Mesendoderm (in vitro differentiated cells): ENCODE data around the gene ABCD1.

Experiments used
- DNase-seq: peaks from one replicate; pipeline ENCODE4 v3.0.0; 2013
- H2AK5ac ChIP-seq: 2 replicates; pipeline ENCODE4 v1.6.1; 2013; ENCODE audit warnings: low read length, inconsistent platforms
- H2BK120ac ChIP-seq: 2 replicates; pipeline ENCODE4 v1.6.1; 2013; ENCODE audit warnings: low read depth, mild to moderate bottlenecking, low read length, moderate library complexity, mixed read lengths
- H2BK15ac ChIP-seq: replicated peaks from 2 replicates; pipeline ENCODE4 v1.6.1; 2013; ENCODE audit warnings: low read depth, mild to moderate bottlenecking, moderate library complexity
- H2BK5ac ChIP-seq: 2 replicates; pipeline ENCODE4 v1.6.1; 2013; ENCODE audit warnings: low read length, inconsistent platforms
- H3K18ac ChIP-seq: 2 replicates; pipeline ENCODE4 v1.6.1; 2013; ENCODE audit warnings: mild to moderate bottlenecking, low read length, mixed read lengths
- H3K23ac ChIP-seq: one replicate; pipeline ENCODE4 v1.6.1; 2013; ENCODE audit warnings: low read length
- H3K27ac ChIP-seq: 2 replicates; pipeline ENCODE4 v1.5.1; 2013; ENCODE audit warnings: low read depth, mild to moderate bottlenecking, inconsistent platforms, low read length, moderate library complexity
- H3K27me3 ChIP-seq: 2 replicates; pipeline ENCODE4 v1.6.1; 2013; ENCODE audit warnings: low read length, control low read depth, mild to moderate bottlenecking, inconsistent platforms; ENCODE audit not compliant: insufficient read depth, poor library complexity
- H3K36me3 ChIP-seq: 2 replicates; pipeline ENCODE4 v1.6.1; 2013; ENCODE audit warnings: low read length, inconsistent platforms; ENCODE audit not compliant: control insufficient read depth, insufficient read depth
- H3K4ac ChIP-seq: one replicate; pipeline ENCODE4 v1.6.1; 2013; ENCODE audit warnings: low read depth, mild to moderate bottlenecking, low read length, moderate library complexity
- H3K4me1 ChIP-seq: 2 replicates; pipeline ENCODE4 v1.6.1; 2013; ENCODE audit warnings: low read depth, low read length, inconsistent platforms; ENCODE audit not compliant: control insufficient read depth
- H3K4me2 ChIP-seq: 2 replicates; pipeline ENCODE4 v1.6.1; 2013; ENCODE audit warnings: low read length
- H3K4me3 ChIP-seq: 2 replicates; pipeline ENCODE4 v1.5.1; 2013; ENCODE audit warnings: mild to moderate bottlenecking, low read length
- H3K56ac ChIP-seq: one replicate; pipeline ENCODE4 v1.6.1; 2013; ENCODE audit warnings: low read length
- H3K79me1 ChIP-seq: 2 replicates; pipeline ENCODE4 v1.6.1; 2013; ENCODE audit warnings: low read length, inconsistent platforms
- H3K79me2 ChIP-seq: 2 replicates; pipeline ENCODE4 v1.6.1; 2013; ENCODE audit warnings: mild to moderate bottlenecking, low read length; ENCODE audit not compliant: control insufficient read depth, insufficient read depth
- H3K9ac ChIP-seq: 2 replicates; pipeline ENCODE4 v1.6.1; 2013; ENCODE audit warnings: low read length, inconsistent platforms
- H4K5ac ChIP-seq: one replicate; pipeline ENCODE4 v1.6.1; 2013; ENCODE audit warnings: low read length
- H4K8ac ChIP-seq: one replicate; pipeline ENCODE4 v1.6.1; 2013; ENCODE audit warnings: low read depth, mild to moderate bottlenecking, control low read depth, low read length, moderate library complexity
- WGBS: extraction: QIAGEN DNeasy Blood & Tissue Kit; methylation state at CpG from one replicate; pipeline ENCODE4 v1.1.7; 2013; ENCODE audit warnings: low lambda C conversion rate, missing lambda C conversion rate; ENCODE audit not compliant: insufficient coverage; ENCODE audit errors: extremely low coverage; 5-methylcytosine and 5-hydroxymethylcytosine counted together

The ABCD1 gene

DNA sequence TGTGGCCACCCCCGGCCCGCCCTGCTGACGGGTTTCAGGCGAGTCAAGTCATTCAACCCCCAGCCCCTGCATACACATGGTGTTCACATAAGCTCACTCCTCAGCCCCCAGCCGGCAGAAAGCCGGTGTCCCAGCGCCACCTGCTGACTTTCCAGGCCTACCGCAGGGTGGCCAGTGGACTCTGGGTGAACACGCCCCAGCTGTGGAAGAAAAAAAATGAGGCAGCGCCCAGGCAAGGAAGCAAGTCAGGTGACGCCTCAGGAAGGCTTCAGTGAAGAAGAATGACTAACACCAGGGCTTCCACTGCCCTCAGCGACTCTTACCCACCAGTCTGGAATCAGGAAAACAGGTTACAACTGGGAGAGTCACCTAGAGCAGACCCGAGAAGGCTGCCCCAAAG is 16.2 kb upstream of the ABCD1 start:
- H4K5ac ChIP-seq = no peak overlapping the region
- no CpG with 5 or more reads among the region's 13 CpGs for WGBS
- peak; percentile 83 for DNase-seq

DNA sequence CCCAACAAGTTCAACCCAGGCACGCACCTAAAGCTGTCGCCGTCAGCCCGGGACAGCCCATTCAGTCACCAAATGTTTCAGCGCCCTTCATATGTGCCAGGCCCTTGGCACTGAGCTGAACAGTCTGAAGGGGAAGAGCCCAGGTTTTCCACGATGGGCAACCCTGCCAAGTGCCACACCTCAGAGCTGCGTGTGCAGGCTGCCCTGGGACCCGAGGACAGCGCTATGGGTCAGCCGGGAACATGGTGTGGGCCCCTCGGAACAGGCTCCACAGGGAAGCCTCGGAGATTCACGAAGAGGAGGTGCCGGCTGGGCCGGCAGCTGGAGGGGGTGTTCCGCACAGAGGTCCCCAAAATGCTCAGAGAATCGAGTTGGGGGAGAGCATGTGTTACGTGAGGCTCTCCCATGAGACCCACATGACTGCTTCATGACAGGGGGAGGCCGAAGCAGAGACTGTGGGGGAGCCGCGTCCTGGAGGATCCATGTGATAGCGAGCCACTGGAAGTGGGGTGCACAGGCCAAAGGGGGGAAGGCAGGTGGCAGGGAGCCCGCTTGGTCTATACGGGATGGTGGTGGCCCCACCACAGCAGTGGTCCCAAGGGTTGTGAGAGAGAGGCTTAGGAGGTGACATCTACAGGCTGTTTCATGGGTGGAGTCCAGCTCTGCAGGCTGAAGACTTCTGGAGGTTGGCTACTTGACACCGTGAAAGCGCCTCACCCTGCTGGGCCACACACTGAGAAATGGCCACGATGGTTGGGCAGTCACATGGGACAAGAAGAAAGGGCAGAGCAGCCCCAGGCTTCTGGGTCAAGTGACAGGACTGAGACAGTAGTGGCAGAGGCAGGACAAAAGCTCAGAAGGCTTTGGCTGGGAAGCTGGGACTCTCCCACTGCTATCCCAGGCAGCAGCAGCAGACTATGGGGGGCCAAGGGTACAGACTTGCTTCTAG is 14.7 kb upstream of the ABCD1 start:
- DNase-seq = no peak
- H4K5ac ChIP-seq = no peak overlapping the region
- no peak overlapping the region for H2AK5ac ChIP-seq
- no peaks in the 10 kb centered on the region for H3K27me3 ChIP-seq
- no peak overlapping the region for H2BK15ac ChIP-seq
- no peak overlapping the region for H3K4ac ChIP-seq
- no peak overlapping the region for H3K27ac ChIP-seq
- H3K4me3 ChIP-seq = no peak overlapping the region
- H3K9ac ChIP-seq = no peak overlapping the region
- no peak overlapping the region for H2BK5ac ChIP-seq
- no peak overlapping the region for H2BK120ac ChIP-seq
- H3K18ac ChIP-seq = no peak overlapping the region
- H3K56ac ChIP-seq = no peak overlapping the region
- no peak overlapping the region for H3K4me2 ChIP-seq
- H3K79me2 ChIP-seq = no peaks in the 10 kb centered on the region
- no CpG with 5 or more reads among the region's 27 CpGs for whole genome bisulfite sequencing
- no peaks in the 10 kb centered on the region for H3K4me1 ChIP-seq
- H4K8ac ChIP-seq = no peak overlapping the region
- H3K23ac ChIP-seq = no peak overlapping the region
- H3K36me3 ChIP-seq = peaks cover 5% of the 10 kb centered on the region
- no peaks in the 10 kb centered on the region for H3K79me1 ChIP-seq

More for the DNA sequence above, 16.2 kb upstream of the ABCD1 start:
- Histone ChIP-seq H3K27ac (no peak overlapping the region), H3K56ac (no peak overlapping the region), H3K79me1 (no peaks in the 10 kb centered on the region), H3K23ac (no peak overlapping the region), H3K4me1 (no peaks in the 10 kb centered on the region), H3K79me2 (no peaks in the 10 kb centered on the region), H2AK5ac (no peak overlapping the region), H2BK5ac (no peak overlapping the region), H3K27me3 (no peaks in the 10 kb centered on the region), H3K4ac (no peak overlapping the region), H2BK120ac (no peak overlapping the region), H3K36me3 (peaks cover 3% of the 10 kb centered on the region), H3K4me2 (no peak overlapping the region), H2BK15ac (no peak overlapping the region), H4K8ac (no peak overlapping the region), H3K18ac (no peak overlapping the region), H3K4me3 (no peak overlapping the region), H3K9ac (no peak overlapping the region)

DNA sequence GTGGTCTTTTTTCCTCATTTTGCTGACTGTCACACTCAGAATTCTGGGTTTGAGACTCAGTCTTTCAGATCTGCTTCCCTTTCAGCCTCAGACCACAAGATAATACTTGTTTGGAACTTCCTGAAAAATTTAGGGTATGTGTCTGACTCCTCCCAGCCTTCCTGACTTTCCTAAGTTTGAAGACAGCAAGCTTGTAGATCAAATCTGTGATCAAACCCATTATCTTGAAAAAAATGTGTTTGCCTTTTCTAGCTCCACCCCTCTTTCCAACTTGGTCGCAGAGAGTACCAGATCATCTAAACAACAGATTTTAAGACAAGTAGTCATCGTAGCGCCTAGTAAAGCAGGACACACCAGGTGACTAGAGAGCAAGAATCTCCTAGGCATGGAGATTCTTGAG is 10.4 kb upstream of the ABCD1 start:
- Histone ChIP-seq H3K18ac (no peak overlapping the region), H2AK5ac (no peak overlapping the region), H3K23ac (no peak overlapping the region), H3K27ac (no peak overlapping the region), H3K79me1 (no peaks in the 10 kb centered on the region), H2BK120ac (no peak overlapping the region), H3K36me3 (peaks cover 11% of the 10 kb centered on the region), H3K56ac (no peak overlapping the region), H4K8ac (no peak overlapping the region), H3K9ac (no peak overlapping the region), H2BK5ac (no peak overlapping the region), H2BK15ac (no peak overlapping the region), H4K5ac (no peak overlapping the region), H3K4me1 (no peaks in the 10 kb centered on the region), H3K4me2 (no peak overlapping the region), H3K4me3 (no peak overlapping the region), H3K79me2 (no peaks in the 10 kb centered on the region), H3K27me3 (no peaks in the 10 kb centered on the region), H3K4ac (no peak overlapping the region)
- no peak for DNase-seq
- WGBS = no CpG with 5 or more reads among the region's 3 CpGs

DNA sequence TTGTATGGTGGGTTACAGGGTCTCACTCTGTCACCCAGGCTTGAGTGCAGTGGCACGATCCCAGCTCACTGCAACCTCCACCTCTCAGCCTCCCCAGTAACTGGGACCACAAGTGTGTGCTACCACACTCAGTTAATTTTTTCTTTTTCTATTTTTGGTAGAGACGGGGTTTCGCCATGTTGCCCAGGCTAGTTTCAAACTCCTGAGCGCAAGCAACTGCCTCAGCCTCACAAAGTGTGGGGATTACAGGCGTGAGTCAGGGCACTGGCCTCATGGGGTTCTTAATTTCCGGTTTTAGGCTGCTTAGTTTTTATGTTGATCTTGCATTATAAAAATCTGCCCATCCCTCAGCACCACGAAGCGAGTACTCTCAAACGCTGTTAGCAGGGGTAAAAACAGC is 7.2 kb upstream of the ABCD1 start:
- Histone ChIP-seq H3K79me1 (no peaks in the 10 kb centered on the region), H2BK120ac (no peak overlapping the region), H4K8ac (no peak overlapping the region), H3K18ac (no peak overlapping the region), H3K4me3 (no peak overlapping the region), H3K4ac (no peak overlapping the region), H3K79me2 (peaks cover 6% of the 10 kb centered on the region), H3K23ac (no peak overlapping the region), H3K27me3 (no peaks in the 10 kb centered on the region), H3K27ac (no peak overlapping the region), H2AK5ac (no peak overlapping the region), H3K4me1 (no peaks in the 10 kb centered on the region), H3K4me2 (no peak overlapping the region), H3K36me3 (peaks cover 11% of the 10 kb centered on the region), H3K9ac (no peak overlapping the region), H2BK15ac (no peak overlapping the region), H4K5ac (no peak overlapping the region), H3K56ac (no peak overlapping the region), H2BK5ac (no peak overlapping the region)
- DNase-seq = no peak
- WGBS = no CpG with 5 or more reads among the region's 9 CpGs

DNA sequence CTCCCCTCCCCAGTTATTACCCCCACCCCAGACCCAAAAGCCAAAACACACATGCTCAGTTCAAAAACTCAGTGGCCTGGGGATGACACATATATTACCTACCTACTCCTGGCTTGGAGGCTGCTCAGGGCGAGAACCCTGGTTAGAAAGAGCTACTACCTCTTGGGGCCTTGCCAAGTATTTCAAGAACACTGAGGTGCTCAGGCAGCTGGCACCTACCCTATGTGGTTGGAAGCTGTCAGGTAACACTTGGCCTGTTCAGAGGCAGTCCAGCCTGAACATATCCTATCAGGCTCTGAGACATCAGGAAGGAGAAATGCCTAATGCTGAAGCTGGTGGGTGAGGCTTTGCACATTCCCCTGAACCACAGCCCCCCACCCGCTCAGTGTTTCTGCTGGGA is 5.4 kb upstream of the ABCD1 start:
- Histone ChIP-seq H3K27me3 (no peaks in the 10 kb centered on the region), H2AK5ac (no peak overlapping the region), H3K27ac (no peak overlapping the region), H3K4me3 (no peak overlapping the region), H2BK15ac (no peak overlapping the region), H3K4me2 (no peak overlapping the region), H3K23ac (no peak overlapping the region), H3K4me1 (no peaks in the 10 kb centered on the region), H3K56ac (no peak overlapping the region), H4K8ac (no peak overlapping the region), H3K36me3 (peaks cover 6% of the 10 kb centered on the region), H3K18ac (no peak overlapping the region), H2BK120ac (no peak overlapping the region), H3K79me2 (peaks cover 17% of the 10 kb centered on the region), H2BK5ac (no peak overlapping the region), H4K5ac (no peak overlapping the region), H3K9ac (no peak overlapping the region), H3K4ac (no peak overlapping the region), H3K79me1 (no peaks in the 10 kb centered on the region)
- no CpG with 5 or more reads among the region's 2 CpGs for WGBS
- no peak for DNase-seq
